ENCODE data around the gene VOPP1.

DNA sequence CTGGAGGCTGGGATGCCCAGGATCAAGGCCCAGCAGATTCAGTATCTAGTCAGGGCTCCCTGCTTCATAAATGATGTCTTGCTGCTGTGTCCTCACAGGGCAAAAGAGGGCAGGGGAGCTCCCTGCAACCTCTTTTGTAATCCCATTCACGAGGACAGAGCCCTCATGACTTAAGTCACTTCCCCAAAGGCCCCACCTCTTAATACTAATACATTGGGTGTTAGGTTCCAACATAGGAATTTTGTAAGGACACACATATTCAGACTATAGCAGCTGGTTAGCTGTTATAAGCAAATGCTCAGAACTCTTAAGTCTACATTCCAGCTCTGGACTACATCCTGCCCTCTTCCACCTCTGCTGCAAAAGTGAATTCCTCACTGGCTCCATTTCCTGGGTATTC is 63.0 kb downstream of the VOPP1 start:
- no peak for TF ChIP-seq POLR2A (IDR thresholded peaks at IDR 0.05)
- TF ChIP-seq, protein P1, sequence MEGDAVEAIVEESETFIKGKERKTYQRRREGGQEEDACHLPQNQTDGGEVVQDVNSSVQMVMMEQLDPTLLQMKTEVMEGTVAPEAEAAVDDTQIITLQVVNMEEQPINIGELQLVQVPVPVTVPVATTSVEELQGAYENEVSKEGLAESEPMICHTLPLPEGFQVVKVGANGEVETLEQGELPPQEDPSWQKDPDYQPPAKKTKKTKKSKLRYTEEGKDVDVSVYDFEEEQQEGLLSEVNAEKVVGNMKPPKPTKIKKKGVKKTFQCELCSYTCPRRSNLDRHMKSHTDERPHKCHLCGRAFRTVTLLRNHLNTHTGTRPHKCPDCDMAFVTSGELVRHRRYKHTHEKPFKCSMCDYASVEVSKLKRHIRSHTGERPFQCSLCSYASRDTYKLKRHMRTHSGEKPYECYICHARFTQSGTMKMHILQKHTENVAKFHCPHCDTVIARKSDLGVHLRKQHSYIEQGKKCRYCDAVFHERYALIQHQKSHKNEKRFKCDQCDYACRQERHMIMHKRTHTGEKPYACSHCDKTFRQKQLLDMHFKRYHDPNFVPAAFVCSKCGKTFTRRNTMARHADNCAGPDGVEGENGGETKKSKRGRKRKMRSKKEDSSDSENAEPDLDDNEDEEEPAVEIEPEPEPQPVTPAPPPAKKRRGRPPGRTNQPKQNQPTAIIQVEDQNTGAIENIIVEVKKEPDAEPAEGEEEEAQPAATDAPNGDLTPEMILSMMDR (IDR thresholded peaks at IDR 0.05 in 8 of 11, conservative IDR thresholded peaks at IDR 0.05 in 3 of 11): no peak

Data from spleen (tissue), 7 donors.